Measurements from ENCODE around the gene PLEKHG5. TPM values are rescaled to one million over a fixed set of nuclear protein-coding genes. Genes with fewer than 3 reads are reported as not detected.

PLEKHG5 gene
- total and polyA plus RNA-seq, 10 of the 15 experiments (the other 5 are each of a cell fraction or from before 2014, with no cell fraction given) = 0.04 to 1.1 (median 0.18) TPM; not detected in 1

DNA sequence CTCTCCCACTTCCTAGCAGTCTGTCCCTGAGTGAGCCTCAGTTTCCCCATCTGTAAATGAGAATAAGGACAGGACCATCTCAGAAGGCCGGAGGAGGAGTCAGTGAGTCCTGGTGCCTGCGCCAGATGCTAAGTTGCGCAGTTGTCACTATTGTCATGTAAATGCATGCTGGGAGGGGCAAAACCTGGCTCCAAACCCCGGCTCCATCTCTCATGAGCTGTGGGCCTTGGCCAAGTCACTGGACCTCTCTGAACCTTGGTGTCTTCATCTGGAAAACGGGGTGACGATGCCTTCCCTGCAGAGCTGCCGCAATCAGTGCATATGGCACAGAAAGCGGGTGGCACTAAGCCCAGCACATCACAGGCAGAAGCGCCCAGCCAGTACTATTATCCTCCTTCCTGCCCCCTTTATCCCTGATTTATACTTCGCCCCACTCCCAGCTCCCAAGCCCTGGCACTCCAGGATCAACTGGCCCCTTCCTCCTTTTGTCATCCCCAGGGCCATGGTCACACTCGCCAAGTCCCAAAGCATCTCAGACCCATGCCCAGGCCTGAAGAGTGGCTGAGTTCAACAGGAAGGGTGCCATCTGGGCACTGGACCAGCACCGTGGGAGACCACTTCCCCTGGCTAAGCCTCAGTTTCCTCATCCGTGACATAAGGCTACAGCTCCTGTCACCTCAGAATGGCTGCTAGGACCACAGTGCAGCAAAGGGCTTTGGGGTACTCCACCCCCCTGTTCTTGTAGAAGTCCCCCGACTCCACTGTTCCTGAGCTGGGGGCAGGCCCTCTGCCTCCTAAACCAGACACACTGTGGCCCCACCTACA is 4.3 kb upstream of the PLEKHG5 start (continued):
- TF ChIP-seq, protein P1, sequence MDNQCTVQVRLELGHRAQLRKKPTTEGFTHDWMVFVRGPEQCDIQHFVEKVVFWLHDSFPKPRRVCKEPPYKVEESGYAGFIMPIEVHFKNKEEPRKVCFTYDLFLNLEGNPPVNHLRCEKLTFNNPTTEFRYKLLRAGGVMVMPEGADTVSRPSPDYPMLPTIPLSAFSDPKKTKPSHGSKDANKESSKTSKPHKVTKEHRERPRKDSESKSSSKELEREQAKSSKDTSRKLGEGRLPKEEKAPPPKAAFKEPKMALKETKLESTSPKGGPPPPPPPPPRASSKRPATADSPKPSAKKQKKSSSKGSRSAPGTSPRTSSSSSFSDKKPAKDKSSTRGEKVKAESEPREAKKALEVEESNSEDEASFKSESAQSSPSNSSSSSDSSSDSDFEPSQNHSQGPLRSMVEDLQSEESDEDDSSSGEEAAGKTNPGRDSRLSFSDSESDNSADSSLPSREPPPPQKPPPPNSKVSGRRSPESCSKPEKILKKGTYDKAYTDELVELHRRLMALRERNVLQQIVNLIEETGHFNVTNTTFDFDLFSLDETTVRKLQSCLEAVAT (IDR thresholded peaks at IDR 0.05) = no peak
- TF ChIP-seq SMAD5 (IDR thresholded peaks at IDR 0.05; ENCODE audit: low read depth) = no peak

DNA sequence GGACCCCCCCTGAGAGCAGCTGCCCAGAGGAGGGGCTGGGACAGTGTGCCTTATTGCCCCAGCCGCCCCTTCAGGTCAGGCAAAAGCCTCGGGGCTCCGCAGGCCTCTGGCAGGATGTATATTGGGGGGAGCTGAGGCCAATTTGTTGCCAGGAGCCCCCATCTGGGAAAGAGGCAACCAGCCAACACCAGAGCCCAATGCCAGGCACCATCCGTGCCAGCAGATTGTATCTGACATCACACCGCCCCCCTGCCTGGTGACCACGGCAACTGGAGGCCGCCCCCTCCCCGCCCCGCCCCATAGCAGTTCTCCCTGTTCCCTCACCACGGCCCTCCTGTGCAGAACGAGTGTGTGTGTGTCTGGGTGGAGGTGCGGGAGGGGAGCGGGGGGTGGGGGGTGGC is 3.6 kb upstream of the PLEKHG5 start:
- 10% methylated on average over 6 of the region's 13 CpGs for WGBS (ENCODE audit: insufficient coverage, insufficient replicate concordance, low lambda C conversion rate, missing lambda C conversion rate)
- no peaks in the 10 kb centered on the region for H3K36me3 ChIP-seq (ENCODE audit: control insufficient read depth in 2 of 2, insufficient read depth in 2 of 2, low read length in 1 of 2)
- H3K9me3 ChIP-seq (replicated peaks; ENCODE audit: control insufficient read depth, insufficient read depth, low read length) = no peaks in the 10 kb centered on the region
- H3K4me3 ChIP-seq = no peak overlapping the region
- RAD21 ChIA-PET (ENCODE audit: unreplicated experiment) = no interaction called here
- in situ Hi-C loops (cut with MboI) = loop anchor here (25.0 kb wide), 1 partner anchor 717 kb away; no protein-coding TSS in a partner anchor
- TF ChIP-seq ETV6 (conservative IDR thresholded peaks at IDR 0.05 in 1 of 2, IDR thresholded peaks at IDR 0.05 in 1 of 2; ENCODE audit: borderline replicate concordance in 1 of 2, low read depth in 1 of 2) (no peak), EP300 (IDR thresholded peaks at IDR 0.05; ENCODE audit: borderline replicate concordance in 1 of 2, control insufficient read depth in 1 of 2, low read depth in 2 of 2, low read length in 2 of 2) (no peak), ASH2L (IDR thresholded peaks at IDR 0.05; ENCODE audit: borderline replicate concordance, low read depth) (no peak), MYC (IDR thresholded peaks at IDR 0.05; ENCODE audit: insufficient read depth, insufficient read length, insufficient replicate concordance, low read length, severe bottlenecking) (no peak)
- TF ChIP-seq, protein P2, sequence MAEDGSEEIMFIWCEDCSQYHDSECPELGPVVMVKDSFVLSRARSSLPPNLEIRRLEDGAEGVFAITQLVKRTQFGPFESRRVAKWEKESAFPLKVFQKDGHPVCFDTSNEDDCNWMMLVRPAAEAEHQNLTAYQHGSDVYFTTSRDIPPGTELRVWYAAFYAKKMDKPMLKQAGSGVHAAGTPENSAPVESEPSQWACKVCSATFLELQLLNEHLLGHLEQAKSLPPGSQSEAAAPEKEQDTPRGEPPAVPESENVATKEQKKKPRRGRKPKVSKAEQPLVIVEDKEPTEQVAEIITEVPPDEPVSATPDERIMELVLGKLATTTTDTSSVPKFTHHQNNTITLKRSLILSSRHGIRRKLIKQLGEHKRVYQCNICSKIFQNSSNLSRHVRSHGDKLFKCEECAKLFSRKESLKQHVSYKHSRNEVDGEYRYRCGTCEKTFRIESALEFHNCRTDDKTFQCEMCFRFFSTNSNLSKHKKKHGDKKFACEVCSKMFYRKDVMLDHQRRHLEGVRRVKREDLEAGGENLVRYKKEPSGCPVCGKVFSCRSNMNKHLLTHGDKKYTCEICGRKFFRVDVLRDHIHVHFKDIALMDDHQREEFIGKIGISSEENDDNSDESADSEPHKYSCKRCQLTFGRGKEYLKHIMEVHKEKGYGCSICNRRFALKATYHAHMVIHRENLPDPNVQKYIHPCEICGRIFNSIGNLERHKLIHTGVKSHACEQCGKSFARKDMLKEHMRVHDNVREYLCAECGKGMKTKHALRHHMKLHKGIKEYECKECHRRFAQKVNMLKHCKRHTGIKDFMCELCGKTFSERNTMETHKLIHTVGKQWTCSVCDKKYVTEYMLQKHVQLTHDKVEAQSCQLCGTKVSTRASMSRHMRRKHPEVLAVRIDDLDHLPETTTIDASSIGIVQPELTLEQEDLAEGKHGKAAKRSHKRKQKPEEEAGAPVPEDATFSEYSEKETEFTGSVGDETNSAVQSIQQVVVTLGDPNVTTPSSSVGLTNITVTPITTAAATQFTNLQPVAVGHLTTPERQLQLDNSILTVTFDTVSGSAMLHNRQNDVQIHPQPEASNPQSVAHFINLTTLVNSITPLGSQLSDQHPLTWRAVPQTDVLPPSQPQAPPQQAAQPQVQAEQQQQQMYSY (CRISPR knock-in tag; IDR thresholded peaks at IDR 0.05) = no peak
- SMC1A ChIA-PET (ENCODE audit: uncharacterized antibody, unreplicated experiment) = no interaction called here
- no peaks in the 10 kb centered on the region for H3K79me2 ChIP-seq (ENCODE audit: control insufficient read depth, insufficient read depth, low read length)
- CTCF ChIA-PET = no interaction called here
- no peak overlapping the region for H3K4me2 ChIP-seq (ENCODE audit: control insufficient read depth, insufficient read depth)
- no peak overlapping the region for H3K9ac ChIP-seq (ENCODE audit: control insufficient read depth, insufficient read depth, low read length)
- peaks cover 4 to 8% of the 10 kb centered on the region in 2 experiments for H3K27me3 ChIP-seq (replicated peaks in 1 of 2; ENCODE audit: control insufficient read depth in 2 of 2, insufficient read depth in 2 of 2, low read length in 1 of 2)
- no peak overlapping the region for H2AFZ ChIP-seq (ENCODE audit: control insufficient read depth, low read depth, low read length)
- intact Hi-C loops (cut with micrococcal nuclease; ENCODE audit: unreplicated experiment) = no loop called here
- FAIRE-seq (no peak), DNase-seq (ENCODE audit: low read depth, low spot score) (no peak), ATAC-seq (no peak)
- H4K20me1 ChIP-seq (ENCODE audit: control insufficient read depth, insufficient read depth) = no peaks in the 10 kb centered on the region
- POLR2A ChIA-PET = no interaction called here
- H3K27ac ChIP-seq (ENCODE audit: control insufficient read depth, insufficient read depth) = no peak overlapping the region
- BruUV-seq (replicated peaks) = no TSS peak
- H3K4me1 ChIP-seq (ENCODE audit: control insufficient read depth, insufficient read depth, low read length) = no peaks in the 10 kb centered on the region

Data from GM12878 (cell line).